Peyer's patch (tissue), 4 donors: ENCODE results near the gene RAPGEF5.

Source experiments
- CTCF ChIP-seq, 6 experiments: fragments of 450-650 bp in 4 of 6; fragments of 200-600 bp in 2 of 6; sonication (generic) in 1 of 6; IDR thresholded peaks; one replicate each; pipeline ENCODE4 v1.5.1; 2017 to 2019; ENCODE audit warnings: antibody characterized with exemption in 6 of 6, mild to moderate bottlenecking in 3 of 6, moderate library complexity in 1 of 6
- POLR2A ChIP-seq, 2 donors: fragments of 450-650 bp; IDR thresholded peaks; one replicate each; pipeline ENCODE4 v1.5.1; 2017; ENCODE audit warnings: antibody characterized with exemption in 2 of 2, mild to moderate bottlenecking in 2 of 2, moderate library complexity in 2 of 2

- TF ChIP-seq CTCF (IDR thresholded peaks at IDR 0.05) (no peak), POLR2A (IDR thresholded peaks at IDR 0.05) (no peak)
Measured at GRCh38 chr7:22270371-22270770, 86.6 kb downstream of the RAPGEF5 start.
